22Rv1 (cell line): ENCODE measurements around the gene GOLGA8S.
"Not testable (repeated sequence)": the region's sequence is repeated elsewhere in the genome, so short reads cannot be mapped to it uniquely, and the experiment has no call there.

Source experiments
- CTCF ChIP-seq: fragments of 450-650 bp; IDR thresholded peaks from 2 replicates; pipeline ENCODE4 v1.5.1; 2017; ENCODE audit warnings: mild to moderate bottlenecking
- ZFX ChIP-seq: fragments of 450-650 bp; IDR thresholded peaks from 2 replicates; pipeline ENCODE4 v1.6.1; 2017; ENCODE audit warnings: antibody characterized with exemption, borderline replicate concordance

GRCh38 chr15:23398357-23398756, 43.8 kb downstream of the GOLGA8S start:
- TF ChIP-seq CTCF, ZFX: not testable (repeated sequence)
